K562 (cell line): ENCODE results near the gene ITPR2. TPM values are rescaled to one million over a fixed set of nuclear protein-coding genes. Genes with fewer than 3 reads are reported as not detected.

ENCODE experiments used
- ATAC-seq: fragments of 200-7000 bp; cut with Tn5 transposase; 3 replicates; pipeline ENCODE4 v1.9.1; 2020; ENCODE audit warnings: moderate library complexity
- BruUV-seq: library from RNA; stranded (reverse); fragments of 400-500 nt; replicated peaks from 2 replicates; lab custom pipeline; 2021; lab: Mats Ljungman, UMichigan
- CTCF ChIA-PET: fragments of 300-600 bp; formaldehyde crosslinking; extraction: SDS; loops from one replicate; lab custom pipeline; 2021; ENCODE audit warnings: low intra/inter-chr PET ratio; lab: Yijun Ruan, JAX
- POLR2A ChIA-PET: fragments of 300-600, 350-650 bp; sonication (Branson Sonifier 250); formaldehyde crosslinking; extraction: SDS; loops from one replicate; lab custom pipeline; 2021; ENCODE audit warnings: antibody characterized with exemption, inconsistent platforms; lab: Yijun Ruan, JAX
- DNase-seq, 4 experiments: peaks; one replicate each; pipeline versions ENCODE4 v3.0.0 to v3.0.0-alpha.2; 2011 to 2018; ENCODE audit warnings: low spot score in 3 of 4, mixed read lengths in 3 of 4; ENCODE audit errors: extremely low read depth in 1 of 4
- FAIRE-seq: peaks from 2 replicates; lab custom pipeline; 2011; peaks lifted over from hg19 to GRCh38; lab: Jason Lieb, UNC
- H2AFZ ChIP-seq: 2 replicates; pipeline ENCODE4 v1.6.0; 2011; ENCODE audit warnings: low read depth, low read length, control low read depth, inconsistent platforms
- H3K27ac ChIP-seq: fragments of 200-600 bp; 3 replicates; pipeline ENCODE4 v1.8.0; 2011; ENCODE audit warnings: low read depth, mild to moderate bottlenecking, control low read depth, inconsistent platforms, low read length, moderate library complexity, mixed read lengths; ENCODE audit errors: extremely low read depth
- H3K27me3 ChIP-seq, 2 experiments: fragments of 300-600 bp in 1 of 2; 2 replicates in 1 of 2; 3 replicates in 1 of 2; pipeline versions ENCODE4 v1.6.0 to v1.8.0; 2011; ENCODE audit warnings: inconsistent platforms in 2 of 2, low read length in 2 of 2, mild to moderate bottlenecking in 1 of 2, mixed read lengths in 1 of 2, moderate library complexity in 1 of 2; ENCODE audit not compliant: control insufficient read depth in 2 of 2, insufficient read depth in 2 of 2
- H3K36me3 ChIP-seq: fragments of 300-600 bp; 3 replicates; pipeline ENCODE4 v1.8.0; 2011; ENCODE audit warnings: mild to moderate bottlenecking, low read length, inconsistent platforms; ENCODE audit not compliant: control insufficient read depth, insufficient read depth
- H3K4me1 ChIP-seq, 2 experiments: fragments of 200-600 bp in 1 of 2; replicated peaks in 1 of 2; 2 replicates in 1 of 2; 3 replicates in 1 of 2; pipeline versions ENCODE4 v1.5.1 to v1.8.0; 2011; ENCODE audit warnings: inconsistent platforms in 2 of 2, low read length in 2 of 2, mild to moderate bottlenecking in 1 of 2, mixed read lengths in 1 of 2, moderate library complexity in 1 of 2; ENCODE audit not compliant: control insufficient read depth in 2 of 2, insufficient read depth in 2 of 2
- H3K4me2 ChIP-seq: 2 replicates; pipeline ENCODE4 v1.6.1; 2011; ENCODE audit warnings: low read length, control low read depth, inconsistent platforms, mixed read lengths; ENCODE audit not compliant: insufficient read depth
- H3K4me3 ChIP-seq: fragments of 200-600 bp; sonication (generic), shearing (Covaris generic); 2 replicates; pipeline ENCODE4 v1.5.1; 2016; ENCODE audit warnings: control low read depth, inconsistent platforms
- H3K79me2 ChIP-seq: fragments of 200-600 bp; 3 replicates; pipeline ENCODE4 v1.8.0; 2011; ENCODE audit warnings: low read length, inconsistent platforms; ENCODE audit not compliant: control insufficient read depth, insufficient read depth
- H3K9ac ChIP-seq, 2 experiments: 2 replicates each; pipeline versions ENCODE4 v1.6.0 to v1.6.1; 2011; ENCODE audit warnings: low read depth in 2 of 2, low read length in 2 of 2, control low read depth in 1 of 2, inconsistent platforms in 1 of 2, mild to moderate bottlenecking in 1 of 2, mixed read lengths in 1 of 2; ENCODE audit not compliant: insufficient read depth in 1 of 2
- H3K9me1 ChIP-seq: one replicate; pipeline ENCODE4 v1.6.0; 2011; ENCODE audit warnings: inconsistent platforms, mild to moderate bottlenecking, low read length, moderate library complexity; ENCODE audit not compliant: control insufficient read depth, insufficient read depth
- H3K9me3 ChIP-seq: replicated peaks from 2 replicates; pipeline ENCODE4 v1.5.1; 2011; ENCODE audit warnings: low read depth, low read length, inconsistent platforms; ENCODE audit not compliant: control insufficient read depth, insufficient read depth
- H4K20me1 ChIP-seq: replicated peaks from 2 replicates; pipeline ENCODE4 v1.6.1; 2011; ENCODE audit warnings: low read length, inconsistent platforms, mixed read lengths; ENCODE audit not compliant: control insufficient read depth, insufficient read depth
- CSDE1 ChIP-seq, 2 experiments: fragments of 450-650 bp; IDR thresholded peaks; 2 replicates each; pipeline ENCODE4 v1.6.1; 2016; ENCODE audit warnings: mild to moderate bottlenecking in 1 of 2
- ETS2 ChIP-seq: IDR thresholded peaks from 2 replicates; pipeline ENCODE4 v1.6.1; 2016; ENCODE audit warnings: borderline replicate concordance, missing genetic modification characterization, mild to moderate bottlenecking, moderate library complexity, missing compliant biosample characterization; ENCODE audit not compliant: poor library complexity, severe bottlenecking
- FOXK1 ChIP-seq: sonication (generic); formaldehyde crosslinking; IDR thresholded peaks from 2 replicates; pipeline ENCODE4 v1.8.0; 2022; ENCODE audit warnings: missing genetic modification reagents, mild to moderate bottlenecking, borderline replicate concordance
- HDAC8 ChIP-seq: fragments of 450-650 bp; IDR thresholded peaks from 2 replicates; pipeline ENCODE4 v1.6.1; 2016; ENCODE audit warnings: mild to moderate bottlenecking, missing genetic modification characterization, moderate library complexity, missing compliant biosample characterization
- ILK ChIP-seq: fragments of 450-650 bp; IDR thresholded peaks from 2 replicates; pipeline ENCODE4 v1.6.1; 2016; ENCODE audit warnings: missing genetic modification characterization, low read depth, mild to moderate bottlenecking, missing compliant biosample characterization, moderate library complexity, borderline replicate concordance
- NR2C2 ChIP-seq, 2 experiments: fragments of 200-800 bp in 1 of 2; sonication (Bioruptor generic) in 1 of 2; sonication (generic) in 1 of 2; formaldehyde crosslinking in 1 of 2; IDR thresholded peaks; 2 replicates each; pipeline versions ENCODE4 v1.6.1 to v1.8.0; 2016 to 2022; ENCODE audit warnings: mild to moderate bottlenecking in 1 of 2, missing compliant biosample characterization in 1 of 2, missing genetic modification characterization in 1 of 2, missing genetic modification reagents in 1 of 2
- NR3C1 ChIP-seq: sonication (generic); formaldehyde crosslinking; IDR thresholded peaks from 2 replicates; pipeline ENCODE4 v1.8.1; 2022; ENCODE audit warnings: missing genetic modification reagents
- PHF8 ChIP-seq: fragments of 200-600 bp; sonication (generic); IDR thresholded peaks from 2 replicates; pipeline ENCODE4 v1.6.1; 2012; ENCODE audit warnings: mixed run types, mild to moderate bottlenecking, inconsistent platforms, low read length, moderate library complexity, borderline replicate concordance
- RNF2 ChIP-seq: sonication (generic); IDR thresholded peaks from 2 replicates; pipeline ENCODE4 v1.6.1; 2016
- STAT5A ChIP-seq: IDR thresholded peaks from 2 replicates; pipeline ENCODE4 v1.6.1; 2012; ENCODE audit warnings: low read length, inconsistent platforms, borderline replicate concordance
- TCF7 ChIP-seq: sonication (generic); IDR thresholded peaks from 2 replicates; pipeline ENCODE4 v1.6.1; 2016; ENCODE audit warnings: antibody characterized with exemption, borderline replicate concordance
- ZNF133 ChIP-seq: fragments of 250-450 bp; sonication (Bioruptor Pico); IDR thresholded peaks from 2 replicates; pipeline ENCODE4 v1.4.0; 2020; ENCODE audit warnings: mild to moderate bottlenecking
- ZNF253 ChIP-seq: fragments of 250-450 bp; sonication (Bioruptor Pico); conservative IDR thresholded peaks from 2 replicates; pipeline ENCODE4 v1.6.1; 2021; ENCODE audit warnings: mild to moderate bottlenecking
- ZNF263 ChIP-seq: sonication (generic); formaldehyde crosslinking; IDR thresholded peaks from 2 replicates; pipeline ENCODE4 v1.8.0; 2022; ENCODE audit warnings: mild to moderate bottlenecking, missing genetic modification reagents, borderline replicate concordance
- ZNF311 ChIP-seq: fragments of 250-450 bp; sonication (Bioruptor Pico); IDR thresholded peaks from 2 replicates; pipeline ENCODE4 v1.4.0; 2020; ENCODE audit warnings: mild to moderate bottlenecking, moderate library complexity
- WGBS: fragments of 100-300 bp; shearing (Covaris generic); methylation state at CpG from one replicate; pipeline ENCODE4 v1.1.6; 2016; ENCODE audit warnings: low coverage, mixed read lengths; ENCODE audit not compliant: insufficient coverage; ENCODE audit errors: missing lambda C conversion rate; 5-methylcytosine and 5-hydroxymethylcytosine counted together
- in situ Hi-C: fragments of 300-500 bp; cut with MboI; formaldehyde crosslinking; loops from 4 replicates; pipeline ENCODE4 v1.15.0; 2018; ENCODE audit warnings: inconsistent platforms, mixed read lengths
- intact Hi-C: fragments of 100-400 bp; cut with micrococcal nuclease; formaldehyde crosslinking; loops from 2 replicates; pipeline ENCODE4 v1.14.2; 2022
- polyA plus RNA-seq, 8 experiments: library from polyadenylated mRNA; depleted of rRNA in 4 of 8; stranded (reverse) in 5 of 8; unstranded in 3 of 8; fragments of >200 nt; fragmentation: Nextera tagmentation in 2 of 8; fragmentation: Illumina TruSeq in 1 of 8; extraction: Ambion mirVana in 2 of 8; extraction: Trizol in 1 of 8; gene quantifications; 2 replicates each; pipeline versions ENCODE4 v1.2.1 to v1.2.3, GENCODE V29; 2011 to 2014; ENCODE audit warnings: inconsistent platforms in 1 of 8, missing spikeins in 1 of 8
- total RNA-seq, 7 experiments: library from RNA; depleted of rRNA in 6 of 7; stranded (reverse); fragments of >200 nt in 6 of 7; fragmentation: Illumina TruSeq in 2 of 7; extraction: Trizol in 2 of 7; gene quantifications; 2 replicates each; pipeline versions ENCODE4 v1.2.1 to v1.2.3, GENCODE V29; 2011 to 2021; ENCODE audit warnings: low replicate concordance in 1 of 7
- TF ChIP-seq, protein P1 (sequence below): sonication (generic); IDR thresholded peaks from 2 replicates; pipeline ENCODE4 v1.6.1; 2016
- TF ChIP-seq, protein P2 (sequence below), 2 experiments: fragments of 450-650 bp in 1 of 2; IDR thresholded peaks; 2 replicates each; pipeline ENCODE4 v1.6.1; 2011 to 2017; ENCODE audit warnings: low read depth in 2 of 2, antibody characterized with exemption in 1 of 2, borderline replicate concordance in 1 of 2, low read length in 1 of 2, mild to moderate bottlenecking in 1 of 2, mixed read lengths in 1 of 2; ENCODE audit not compliant: control insufficient read depth in 1 of 2
- TF ChIP-seq, protein P3 (sequence below): IDR thresholded peaks from 2 replicates; pipeline ENCODE4 v1.6.1; 2016; ENCODE audit warnings: missing genetic modification characterization, missing compliant biosample characterization

Gene ITPR2
- total and polyA plus RNA-seq, 9 of the 15 experiments (the other 6 are each of a cell fraction or from before 2014, with no cell fraction given), result 0.21 to 3.3 (median 0.95) TPM

DNA sequence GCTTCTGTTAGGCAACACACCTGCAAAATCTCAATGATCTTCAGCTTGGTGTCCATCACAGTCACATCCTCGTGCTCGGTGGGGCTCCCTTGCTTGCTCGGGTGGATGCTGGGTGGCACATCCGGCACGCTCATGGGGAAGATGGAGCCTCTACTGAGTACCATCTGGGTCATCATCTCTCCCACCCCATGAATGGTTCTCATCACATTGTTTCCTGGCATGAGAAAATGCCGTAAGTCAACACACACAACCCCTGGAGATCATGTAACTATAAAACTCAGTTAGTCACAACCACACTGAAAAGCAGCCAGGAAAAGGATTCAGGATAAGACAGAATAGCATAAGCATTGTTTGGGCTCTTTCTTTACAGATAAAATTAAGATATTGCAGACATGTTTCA, 201.1 kb downstream of the ITPR2 start:
- Histone ChIP-seq H3K9ac (no peak overlapping the region), H3K4me2 (no peak overlapping the region), H3K4me3 (no peak overlapping the region), H4K20me1 (no peaks in the 10 kb centered on the region), H3K4me1 (no peaks in the 10 kb centered on the region; a peak in 1 of 5 replicates), H3K27me3 (no peaks in the 10 kb centered on the region), H3K79me2 (no peaks in the 10 kb centered on the region), H3K36me3 (no peaks in the 10 kb centered on the region), H2AFZ (no peak overlapping the region), H3K9me1 (no peaks in the 10 kb centered on the region), H3K9me3 (no peaks in the 10 kb centered on the region), H3K27ac (no peak overlapping the region)
- no peak for FAIRE-seq
- BruUV-seq, result no TSS peak
- ATAC-seq, result no peak
- intact Hi-C loops (no loop called here), in situ Hi-C loops (no loop called here)
- 51% methylated on average over 6 of the region's 6 CpGs for WGBS
- ChIA-PET POLR2A (no interaction called here), CTCF (no interaction called here)
- no peak for DNase-seq
- no peak for TF ChIP-seq STAT5A
- no peak for TF ChIP-seq PHF8
- TF ChIP-seq, protein P1, sequence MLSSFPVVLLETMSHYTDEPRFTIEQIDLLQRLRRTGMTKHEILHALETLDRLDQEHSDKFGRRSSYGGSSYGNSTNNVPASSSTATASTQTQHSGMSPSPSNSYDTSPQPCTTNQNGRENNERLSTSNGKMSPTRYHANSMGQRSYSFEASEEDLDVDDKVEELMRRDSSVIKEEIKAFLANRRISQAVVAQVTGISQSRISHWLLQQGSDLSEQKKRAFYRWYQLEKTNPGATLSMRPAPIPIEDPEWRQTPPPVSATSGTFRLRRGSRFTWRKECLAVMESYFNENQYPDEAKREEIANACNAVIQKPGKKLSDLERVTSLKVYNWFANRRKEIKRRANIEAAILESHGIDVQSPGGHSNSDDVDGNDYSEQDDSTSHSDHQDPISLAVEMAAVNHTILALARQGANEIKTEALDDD, result no peak
- TF ChIP-seq RNF2, result no peak
- TF ChIP-seq NR3C1 (CRISPR knock-in tag), result no peak
- TF ChIP-seq ZNF311 (CRISPR knock-in tag), result no peak
- TF ChIP-seq TCF7, result no peak
- no peak for TF ChIP-seq HDAC8
- TF ChIP-seq ETS2 (tag), result no peak
- no peak for TF ChIP-seq ZNF263 (CRISPR knock-in tag)
- TF ChIP-seq, protein P2, sequence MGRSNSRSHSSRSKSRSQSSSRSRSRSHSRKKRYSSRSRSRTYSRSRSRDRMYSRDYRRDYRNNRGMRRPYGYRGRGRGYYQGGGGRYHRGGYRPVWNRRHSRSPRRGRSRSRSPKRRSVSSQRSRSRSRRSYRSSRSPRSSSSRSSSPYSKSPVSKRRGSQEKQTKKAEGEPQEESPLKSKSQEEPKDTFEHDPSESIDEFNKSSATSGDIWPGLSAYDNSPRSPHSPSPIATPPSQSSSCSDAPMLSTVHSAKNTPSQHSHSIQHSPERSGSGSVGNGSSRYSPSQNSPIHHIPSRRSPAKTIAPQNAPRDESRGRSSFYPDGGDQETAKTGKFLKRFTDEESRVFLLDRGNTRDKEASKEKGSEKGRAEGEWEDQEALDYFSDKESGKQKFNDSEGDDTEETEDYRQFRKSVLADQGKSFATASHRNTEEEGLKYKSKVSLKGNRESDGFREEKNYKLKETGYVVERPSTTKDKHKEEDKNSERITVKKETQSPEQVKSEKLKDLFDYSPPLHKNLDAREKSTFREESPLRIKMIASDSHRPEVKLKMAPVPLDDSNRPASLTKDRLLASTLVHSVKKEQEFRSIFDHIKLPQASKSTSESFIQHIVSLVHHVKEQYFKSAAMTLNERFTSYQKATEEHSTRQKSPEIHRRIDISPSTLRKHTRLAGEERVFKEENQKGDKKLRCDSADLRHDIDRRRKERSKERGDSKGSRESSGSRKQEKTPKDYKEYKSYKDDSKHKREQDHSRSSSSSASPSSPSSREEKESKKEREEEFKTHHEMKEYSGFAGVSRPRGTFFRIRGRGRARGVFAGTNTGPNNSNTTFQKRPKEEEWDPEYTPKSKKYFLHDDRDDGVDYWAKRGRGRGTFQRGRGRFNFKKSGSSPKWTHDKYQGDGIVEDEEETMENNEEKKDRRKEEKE (IDR thresholded peaks at IDR 0.05; ENCODE audit: borderline replicate concordance in 1 of 2, control insufficient read depth in 1 of 2, low read depth in 2 of 2, low read length in 1 of 2), result no peak
- TF ChIP-seq ILK (tag), result no peak
- TF ChIP-seq, protein P3, sequence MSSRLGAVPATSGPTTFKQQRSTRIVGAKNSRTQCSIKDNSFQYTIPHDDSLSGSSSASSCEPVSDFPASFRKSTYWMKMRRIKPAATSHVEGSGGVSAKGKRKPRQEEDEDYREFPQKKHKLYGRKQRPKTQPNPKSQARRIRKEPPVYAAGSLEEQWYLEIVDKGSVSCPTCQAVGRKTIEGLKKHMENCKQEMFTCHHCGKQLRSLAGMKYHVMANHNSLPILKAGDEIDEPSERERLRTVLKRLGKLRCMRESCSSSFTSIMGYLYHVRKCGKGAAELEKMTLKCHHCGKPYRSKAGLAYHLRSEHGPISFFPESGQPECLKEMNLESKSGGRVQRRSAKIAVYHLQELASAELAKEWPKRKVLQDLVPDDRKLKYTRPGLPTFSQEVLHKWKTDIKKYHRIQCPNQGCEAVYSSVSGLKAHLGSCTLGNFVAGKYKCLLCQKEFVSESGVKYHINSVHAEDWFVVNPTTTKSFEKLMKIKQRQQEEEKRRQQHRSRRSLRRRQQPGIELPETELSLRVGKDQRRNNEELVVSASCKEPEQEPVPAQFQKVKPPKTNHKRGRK (tag), result no peak
- TF ChIP-seq ZNF133 (CRISPR knock-in tag), result no peak
- TF ChIP-seq NR2C2 (CRISPR knock-in tag; IDR thresholded peaks at IDR 0.05), result no peak
- no peak for TF ChIP-seq NR2C2 (tag; IDR thresholded peaks at IDR 0.05)
- TF ChIP-seq CSDE1 (IDR thresholded peaks at IDR 0.05), result no peak
- no peak for TF ChIP-seq ZNF253 (CRISPR knock-in tag)
- no peak for TF ChIP-seq FOXK1
